IMR-90 (cell line): Measurements from ENCODE around the gene CEACAM7. TPM values are rescaled to one million over a fixed set of nuclear protein-coding genes. Genes with fewer than 3 reads are reported as not detected.

Source experiments
- ATAC-seq: fragments of 200-7000 bp; cut with Tn5 transposase; 2 replicates; pipeline ENCODE4 v1.9.1; 2020; ENCODE audit warnings: low read depth, mild to moderate bottlenecking, moderate library complexity
- BruUV-seq: library from RNA; stranded (reverse); fragments of 400-500 nt; replicated peaks from 2 replicates; lab custom pipeline; 2021; lab: Mats Ljungman, UMichigan
- CTCF ChIA-PET: fragments of 300-600 bp; formaldehyde crosslinking; extraction: SDS; loops from one replicate; lab custom pipeline; 2021; ENCODE audit warnings: antibody characterized with exemption; lab: Yijun Ruan, JAX
- POLR2A ChIA-PET: fragments of 300-600 bp; sonication (Branson Sonifier 250); formaldehyde crosslinking; loops from one replicate; lab custom pipeline; 2022; ENCODE audit warnings: antibody characterized with exemption; ENCODE audit not compliant: unreplicated experiment; lab: Charles Lee
- DNase-seq: peaks from one replicate; pipeline ENCODE4 v3.0.0; 2013
- H2AFZ ChIP-seq: replicated peaks from 2 replicates; pipeline ENCODE3; 2013; ENCODE audit warnings: low read length, mild to moderate bottlenecking; ENCODE audit not compliant: poor library complexity
- H2AK5ac ChIP-seq: 2 replicates; pipeline ENCODE4 v1.6.1; 2013; ENCODE audit warnings: low read depth, low read length, inconsistent platforms
- H2AK9ac ChIP-seq: replicated peaks from 2 replicates; pipeline ENCODE3; 2013; ENCODE audit warnings: mild to moderate bottlenecking, low read depth, low read length, moderate library complexity; ENCODE audit not compliant: poor library complexity
- H2BK120ac ChIP-seq: 2 replicates; pipeline ENCODE4 v1.6.1; 2013; ENCODE audit warnings: low read depth, low read length, inconsistent platforms
- H2BK15ac ChIP-seq: 3 replicates; pipeline ENCODE4 v1.6.1; 2013; ENCODE audit warnings: low read depth, low read length, inconsistent platforms
- H2BK20ac ChIP-seq: 2 replicates; pipeline ENCODE4 v1.6.1; 2013; ENCODE audit warnings: low read depth, mild to moderate bottlenecking, inconsistent platforms, low read length, moderate library complexity
- H2BK5ac ChIP-seq: 2 replicates; pipeline ENCODE4 v1.6.1; 2013; ENCODE audit warnings: mild to moderate bottlenecking, low read depth, low read length, inconsistent platforms; ENCODE audit not compliant: poor library complexity, severe bottlenecking
- H3K14ac ChIP-seq: replicated peaks from 2 replicates; pipeline ENCODE4 v1.6.1; 2013; ENCODE audit warnings: low read depth, low read length, inconsistent platforms
- H3K18ac ChIP-seq: 2 replicates; pipeline ENCODE4 v1.6.1; 2013; ENCODE audit warnings: low read depth, low read length, control low read depth
- H3K23ac ChIP-seq: 2 replicates; pipeline ENCODE4 v1.6.1; 2013; ENCODE audit warnings: low read depth, low read length, inconsistent platforms
- H3K27ac ChIP-seq: 2 replicates; pipeline ENCODE4 v1.5.1; 2013; ENCODE audit warnings: mild to moderate bottlenecking, control low read depth, low read length; ENCODE audit not compliant: insufficient read depth
- H3K27me3 ChIP-seq: 2 replicates; pipeline ENCODE4 v1.6.1; 2013; ENCODE audit warnings: low read length; ENCODE audit not compliant: control insufficient read depth, insufficient read depth
- H3K36me3 ChIP-seq: 2 replicates; pipeline ENCODE4 v1.6.1; 2013; ENCODE audit warnings: low read length, mixed read lengths; ENCODE audit not compliant: control insufficient read depth, insufficient read depth
- H3K4ac ChIP-seq: 2 replicates; pipeline ENCODE4 v1.6.1; 2013; ENCODE audit warnings: low read depth, low read length, inconsistent platforms
- H3K4me1 ChIP-seq: 2 replicates; pipeline ENCODE4 v1.6.1; 2013; ENCODE audit warnings: low read length, mixed read lengths; ENCODE audit not compliant: control insufficient read depth, insufficient read depth
- H3K4me2 ChIP-seq: 2 replicates; pipeline ENCODE4 v1.6.1; 2013; ENCODE audit warnings: low read depth, mild to moderate bottlenecking, control low read depth, low read length, moderate library complexity
- H3K4me3 ChIP-seq: 2 replicates; pipeline ENCODE4 v1.5.1; 2013; ENCODE audit warnings: low read depth, mild to moderate bottlenecking, control low read depth, low read length, moderate library complexity; ENCODE audit not compliant: insufficient read depth
- H3K56ac ChIP-seq: 2 replicates; pipeline ENCODE4 v1.6.1; 2013; ENCODE audit warnings: low read length, inconsistent platforms; ENCODE audit not compliant: insufficient read depth; ENCODE audit errors: extremely low read depth
- H3K79me1 ChIP-seq, 2 experiments: 2 replicates each; pipeline ENCODE4 v1.6.1; 2013; ENCODE audit warnings: low read length in 2 of 2, inconsistent platforms in 1 of 2, low read depth in 1 of 2
- H3K9ac ChIP-seq: 2 replicates; pipeline ENCODE4 v1.6.1; 2013; ENCODE audit warnings: low read depth, low read length, control low read depth
- H3K9me1 ChIP-seq: 2 replicates; pipeline ENCODE4 v1.6.1; 2013; ENCODE audit warnings: low read length, inconsistent platforms; ENCODE audit not compliant: insufficient read depth
- H3K9me3 ChIP-seq: 2 replicates; pipeline ENCODE4 v1.6.1; 2013; ENCODE audit warnings: low read length; ENCODE audit not compliant: control insufficient read depth, insufficient read depth
- H4K20me1 ChIP-seq: 2 replicates; pipeline ENCODE4 v1.6.1; 2013; ENCODE audit warnings: low read length, inconsistent platforms; ENCODE audit not compliant: insufficient read depth
- H4K5ac ChIP-seq: 2 replicates; pipeline ENCODE4 v1.6.1; 2013; ENCODE audit warnings: mild to moderate bottlenecking, low read depth, low read length, control low read depth
- H4K8ac ChIP-seq, 2 experiments: 2 replicates each; pipeline ENCODE4 v1.6.1; 2013; ENCODE audit warnings: low read depth in 2 of 2, low read length in 2 of 2, control low read depth in 1 of 2, inconsistent platforms in 1 of 2
- H4K91ac ChIP-seq: 2 replicates; pipeline ENCODE4 v1.6.1; 2013; ENCODE audit warnings: low read depth, low read length, inconsistent platforms; ENCODE audit not compliant: insufficient read depth
- BHLHE40 ChIP-seq: fragments of 150-350 bp; IDR thresholded peaks from 2 replicates; pipeline ENCODE4 v1.6.1; 2016; ENCODE audit warnings: mild to moderate bottlenecking, low read depth, low read length
- CHD1 ChIP-seq: IDR thresholded peaks from 2 replicates; pipeline ENCODE4 v1.6.1; 2012; ENCODE audit warnings: low read depth, low read length, improper control_type of control experiment
- MAZ ChIP-seq: IDR thresholded peaks from 2 replicates; pipeline ENCODE4 v1.6.1; 2012; ENCODE audit warnings: low read depth, mild to moderate bottlenecking, low read length, improper control_type of control experiment, moderate library complexity, borderline replicate concordance
- MXI1 ChIP-seq: IDR thresholded peaks from 2 replicates; pipeline ENCODE4 v1.6.1; 2012; ENCODE audit warnings: low read depth, mild to moderate bottlenecking, low read length, moderate library complexity, borderline replicate concordance
- RAD21 ChIP-seq: IDR thresholded peaks from 2 replicates; pipeline ENCODE4 v1.6.1; 2012; ENCODE audit warnings: low read length, improper control_type of control experiment
- WGBS, 2 experiments: methylation state at CpG; one replicate each; pipeline versions ENCODE4 v1.1.5 to v1.1.7; 2013; ENCODE audit warnings: missing lambda C conversion rate in 2 of 2; ENCODE audit not compliant: insufficient read length in 1 of 2; ENCODE audit errors: extremely low coverage in 2 of 2; 5-methylcytosine and 5-hydroxymethylcytosine counted together
- dilution Hi-C: fragments of 300-500 bp; cut with HindIII; formaldehyde crosslinking; loops from one replicate; pipeline ENCODE4 v1.14.3; 2018; ENCODE audit warnings: low sequenced_read_pairs; ENCODE audit not compliant: unreplicated experiment
- in situ Hi-C: fragments of 300-500 bp; cut with MboI; formaldehyde crosslinking; loops from 3 replicates; pipeline ENCODE4 v1.14.3; 2019; ENCODE audit warnings: low sequenced_read_pairs, inconsistent platforms, mixed read lengths
- intact Hi-C: fragments of 100-400 bp; cut with micrococcal nuclease; formaldehyde crosslinking; loops from 2 replicates; pipeline ENCODE4 v1.10.0; 2022
- polyA plus RNA-seq, 3 experiments: library from polyadenylated mRNA; depleted of rRNA; stranded (reverse); fragments of >200 nt; gene quantifications; 2 replicates each; pipeline ENCODE4 v1.2.3, GENCODE V29; 2012; ENCODE audit warnings: low replicate concordance in 1 of 3
- total RNA-seq: library from RNA; depleted of rRNA; stranded (reverse); fragments of >200 nt; gene quantifications from 2 replicates; pipeline ENCODE4 v1.2.3, GENCODE V29; 2012

Gene CEACAM7
- total and polyA plus RNA-seq, 2 of the 4 experiments (the other 2 are of a cell fraction), result not detected

- POLR2A ChIA-PET, result no interaction called here
- no peaks in the 10 kb centered on the region for H3K4me1 ChIP-seq
- H3K4me3 ChIP-seq, result no peak overlapping the region
- H2BK120ac ChIP-seq, result no peak overlapping the region
- no peak overlapping the region for H4K5ac ChIP-seq
- intact Hi-C loops, result no loop called here
- ATAC-seq, result no peak
- H3K27ac ChIP-seq, result no peak overlapping the region
- H3K9me1 ChIP-seq, result no peaks in the 10 kb centered on the region
- WGBS, 2 experiments, result no CpG with 5 or more reads among the region's 3 CpGs
- no peak overlapping the region for H3K4me2 ChIP-seq
- H3K79me1 ChIP-seq, result no peaks in the 10 kb centered on the region
- no TSS peak for BruUV-seq
- in situ Hi-C loops, result no loop called here
- H2AFZ ChIP-seq, result no peak overlapping the region
- dilution Hi-C loops, result no loop called here
- no peaks in the 10 kb centered on the region for H4K20me1 ChIP-seq
- H3K9ac ChIP-seq, result no peak overlapping the region
- H2AK9ac ChIP-seq, result no peak overlapping the region
- H3K36me3 ChIP-seq, result no peaks in the 10 kb centered on the region
- H3K56ac ChIP-seq, result no peak overlapping the region
- no peak overlapping the region for H4K91ac ChIP-seq
- H2BK5ac ChIP-seq, result no peak overlapping the region
- no peak overlapping the region for H3K14ac ChIP-seq
- no peak overlapping the region for H2BK20ac ChIP-seq
- peaks cover 2% of the 10 kb centered on the region; the same call in 1 of the 2 replicates for H3K27me3 ChIP-seq
- no peaks in the 10 kb centered on the region for H3K9me3 ChIP-seq
- no peak overlapping the region for H4K8ac ChIP-seq
- no peak for TF ChIP-seq MXI1
- TF ChIP-seq RAD21, result no peak
- TF ChIP-seq BHLHE40, result no peak
- TF ChIP-seq CHD1, result no peak
- no peak for TF ChIP-seq MAZ
- no peak overlapping the region for H2AK5ac ChIP-seq
- no peak overlapping the region for H3K23ac ChIP-seq
- CTCF ChIA-PET, result no interaction called here
- no peak overlapping the region for H3K18ac ChIP-seq
- no peak overlapping the region for H3K4ac ChIP-seq
- H2BK15ac ChIP-seq, result no peak overlapping the region
- no peak for DNase-seq
Observed at GRCh38 chr19:41626278-41626677, 61.8 kb downstream of the CEACAM7 start.
